Spleen (tissue), 7 donors: ENCODE results near the gene AKAP7.

ENCODE experiments used
- CTCF ChIP-seq, 11 experiments: fragments of 200-600 bp in 7 of 11; fragments of 450-650 bp in 4 of 11; sonication (generic) in 4 of 11; IDR thresholded peaks in 8 of 11; conservative IDR thresholded peaks in 3 of 11; 1 replicate in 7 of 11; 2 replicates in 4 of 11; pipeline versions ENCODE4 v1.4.0 to v1.8.0; 2016 to 2021; ENCODE audit warnings: antibody characterized with exemption in 11 of 11, inconsistent platforms in 4 of 11, mild to moderate bottlenecking in 1 of 11
- POLR2A ChIP-seq, 3 donors: fragments of 450-650 bp; IDR thresholded peaks; one replicate each; pipeline ENCODE4 v1.5.1; 2017; ENCODE audit warnings: antibody characterized with exemption in 3 of 3, mild to moderate bottlenecking in 1 of 3
- POLR2AphosphoS5 ChIP-seq, 3 donors: sonication (generic); formaldehyde crosslinking; IDR thresholded peaks; one replicate each; pipeline ENCODE4 v1.5.1; 2017; ENCODE audit warnings: antibody characterized with exemption in 3 of 3
- donor health status: DM: no; HTN: no; CAD: no; lungs with moderate emphysema.
- donor health status: DM: no; HTN: no; CAD: no.
- donor health status: DM: no; HTN: no; CAD: no.

GRCh38 chr6:131283466-131284175 is 148.4 kb downstream of the AKAP7 start:
- TF ChIP-seq CTCF (IDR thresholded peaks at IDR 0.05 in 8 of 11, conservative IDR thresholded peaks at IDR 0.05 in 3 of 11), result no peak
- TF ChIP-seq POLR2A (IDR thresholded peaks at IDR 0.05), result no peak
- no peak for TF ChIP-seq POLR2AphosphoS5 (IDR thresholded peaks at IDR 0.05)
